Neural crest cell (in vitro differentiated cells): Measurements from ENCODE around the gene TCIRG1. TPM values are rescaled to one million over a fixed set of nuclear protein-coding genes. Genes with fewer than 3 reads are reported as not detected.

Experiments used
- DNase-seq: peaks from one replicate; pipeline ENCODE4 v3.0.0; 2021; ENCODE audit warnings: low read depth, mixed read lengths, low spot score
- H3K27ac Mint-ChIP-seq: one replicate; pipeline ENCODE4 v1.8.0; 2021; ENCODE audit warnings: mild to moderate bottlenecking, mixed read lengths; ENCODE audit not compliant: unreplicated experiment
- H3K27me3 Mint-ChIP-seq: 2 replicates; pipeline ENCODE4 v1.8.0; 2021; ENCODE audit warnings: low read depth, mild to moderate bottlenecking, mixed read lengths
- H3K36me3 Mint-ChIP-seq: 2 replicates; pipeline ENCODE4 v1.8.0; 2021; ENCODE audit warnings: low read depth, mild to moderate bottlenecking, mixed read lengths
- H3K4me1 Mint-ChIP-seq: 2 replicates; pipeline ENCODE4 v1.8.0; 2021; ENCODE audit warnings: mixed read lengths
- H3K4me3 Mint-ChIP-seq: one replicate; pipeline ENCODE4 v1.8.0; 2021; ENCODE audit warnings: mild to moderate bottlenecking, mixed read lengths
- H3K9me3 Mint-ChIP-seq: 2 replicates; pipeline ENCODE4 v1.8.0; 2021; ENCODE audit warnings: mixed read lengths
- CTCF ChIP-seq: fragments of 200-600 bp; sonication (generic); conservative IDR thresholded peaks from 2 replicates; pipeline ENCODE4 v1.5.0; 2021; ENCODE audit warnings: antibody characterized with exemption, mild to moderate bottlenecking
- total RNA-seq: library from RNA; stranded (reverse); gene quantifications from 2 replicates; pipeline ENCODE4 v1.2.1, GENCODE V29; 2021

Gene TCIRG1
- total RNA-seq, 1 donor from 2014 or later = 10.2 TPM

GRCh38 chr11:68041617-68042218 is 2.9 kb downstream of the TCIRG1 start:
- no peaks in the 10 kb centered on the region for H3K9me3 Mint-ChIP-seq
- H3K4me1 Mint-ChIP-seq = peaks cover 6% of the 10 kb centered on the region
- no peak for TF ChIP-seq CTCF
- H3K4me3 Mint-ChIP-seq = no peak overlapping the region
- no peak overlapping the region for H3K27ac Mint-ChIP-seq
- no peaks in the 10 kb centered on the region for H3K36me3 Mint-ChIP-seq
- no peaks in the 10 kb centered on the region for H3K27me3 Mint-ChIP-seq
- DNase-seq = no peak

GRCh38 chr11:68042219-68043028 is 3.6 kb downstream of the TCIRG1 start:
- no peak overlapping the region for H3K27ac Mint-ChIP-seq

GRCh38 chr11:68043029-68043348 is 4.2 kb downstream of the TCIRG1 start:
- DNase-seq = no peak
- Mint-ChIP-seq H3K27ac (no peak overlapping the region), H3K27me3 (no peaks in the 10 kb centered on the region), H3K4me3 (no peak overlapping the region), H3K9me3 (no peaks in the 10 kb centered on the region), H3K4me1 (peaks cover 6% of the 10 kb centered on the region), H3K36me3 (no peaks in the 10 kb centered on the region)
- no peak for TF ChIP-seq CTCF

More at GRCh38 chr11:68042219-68043028, 3.6 kb downstream of the TCIRG1 start:
- H3K36me3 Mint-ChIP-seq = no peaks in the 10 kb centered on the region
- no peak for TF ChIP-seq CTCF
- H3K27me3 Mint-ChIP-seq = no peaks in the 10 kb centered on the region
- H3K9me3 Mint-ChIP-seq = no peaks in the 10 kb centered on the region
- no peak overlapping the region for H3K4me3 Mint-ChIP-seq
- no peak for DNase-seq
- H3K4me1 Mint-ChIP-seq = peaks cover 6% of the 10 kb centered on the region

- no peak for DNase-seq
- TF ChIP-seq CTCF = no peak
- Mint-ChIP-seq H3K4me1 (peaks cover 6% of the 10 kb centered on the region), H3K4me3 (no peak overlapping the region), H3K27me3 (no peaks in the 10 kb centered on the region), H3K27ac (no peak overlapping the region), H3K9me3 (no peaks in the 10 kb centered on the region), H3K36me3 (no peaks in the 10 kb centered on the region)
Measured at GRCh38 chr11:68043349-68044144, 4.7 kb downstream of the TCIRG1 start.

GRCh38 chr11:68044145-68044813 is 5.5 kb downstream of the TCIRG1 start:
- Mint-ChIP-seq H3K36me3 (no peaks in the 10 kb centered on the region), H3K4me1 (peaks cover 6% of the 10 kb centered on the region), H3K27ac (peak overlapping the region; percentile 27), H3K9me3 (no peaks in the 10 kb centered on the region), H3K27me3 (no peaks in the 10 kb centered on the region), H3K4me3 (no peak overlapping the region)
- no peak for DNase-seq
- no peak for TF ChIP-seq CTCF
